Endometrial microvascular endothelial cells (primary cell): Measurements from ENCODE around the gene MED19. TPM values are rescaled to one million over a fixed set of nuclear protein-coding genes. Genes with fewer than 3 reads are reported as not detected.
"Not testable (repeated sequence)": the region's sequence is repeated elsewhere in the genome, so short reads cannot be mapped to it uniquely, and the experiment has no call there.

ENCODE experiments used
- in situ Hi-C: cut with HindIII; loops from 2 replicates; pipeline ENCODE4 v1.10.0; 2017; ENCODE audit warnings: low sequenced_read_pairs, low pct_unique_long_range_greater_than_20kb; ENCODE audit errors: inconsistent ontology term
- total RNA-seq: library from RNA; depleted of rRNA; stranded (reverse); fragments of >200 nt; gene quantifications from one replicate; pipeline ENCODE4 v1.2.3, GENCODE V29; 2015; ENCODE audit errors: inconsistent ontology term

The MED19 gene, protein sequence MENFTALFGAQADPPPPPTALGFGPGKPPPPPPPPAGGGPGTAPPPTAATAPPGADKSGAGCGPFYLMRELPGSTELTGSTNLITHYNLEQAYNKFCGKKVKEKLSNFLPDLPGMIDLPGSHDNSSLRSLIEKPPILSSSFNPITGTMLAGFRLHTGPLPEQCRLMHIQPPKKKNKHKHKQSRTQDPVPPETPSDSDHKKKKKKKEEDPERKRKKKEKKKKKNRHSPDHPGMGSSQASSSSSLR
- 17.7 TPM for total RNA-seq

DNA sequence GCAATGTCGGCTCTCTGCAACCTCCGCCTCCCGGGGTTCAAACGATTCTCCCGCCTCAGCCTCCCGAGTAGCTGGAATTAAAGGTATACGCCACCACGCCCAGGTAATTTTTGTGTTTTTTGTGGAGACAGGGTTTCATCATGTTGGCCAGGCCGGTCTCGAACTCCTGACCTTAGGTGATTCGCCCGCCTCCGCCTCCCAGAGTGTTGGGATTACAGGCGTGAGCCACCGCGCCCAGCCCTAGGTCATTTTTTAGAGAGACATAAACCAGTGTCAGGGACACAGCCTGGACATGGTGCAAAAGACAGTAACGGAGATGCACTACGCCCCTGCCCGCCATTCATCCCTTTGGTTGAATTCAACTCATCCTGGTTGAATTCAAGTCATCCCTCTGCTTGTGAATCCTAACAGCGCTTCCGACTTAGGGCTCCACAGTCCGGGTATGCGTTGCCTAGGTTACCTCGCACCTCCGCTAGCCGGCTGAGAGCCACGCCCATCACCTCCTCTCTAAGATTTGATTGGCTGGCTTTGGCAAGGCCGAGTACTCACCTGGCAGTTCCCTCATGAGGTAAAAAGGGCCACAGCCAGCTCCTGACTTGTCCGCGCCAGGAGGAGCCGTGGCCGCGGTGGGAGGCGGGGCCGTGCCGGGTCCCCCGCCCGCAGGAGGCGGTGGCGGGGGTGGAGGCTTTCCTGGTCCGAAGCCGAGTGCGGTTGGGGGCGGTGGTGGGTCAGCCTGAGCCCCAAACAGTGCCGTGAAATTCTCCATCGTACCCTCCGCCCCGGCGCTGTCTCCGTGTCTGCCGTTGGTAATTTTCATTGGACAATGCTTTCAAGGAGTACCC is at the start of gene MED19:
TSS of gene MED19 (minus strand) at position 802 of the 842 bp plus-strand sequence. CDS start at position 766, 36 bp downstream.
- in situ Hi-C loops: no loop called here

- in situ Hi-C loops: no loop called here
Observed at GRCh38 chr11:57758174-57758573, 46.2 kb upstream of the MED19 start.

DNA sequence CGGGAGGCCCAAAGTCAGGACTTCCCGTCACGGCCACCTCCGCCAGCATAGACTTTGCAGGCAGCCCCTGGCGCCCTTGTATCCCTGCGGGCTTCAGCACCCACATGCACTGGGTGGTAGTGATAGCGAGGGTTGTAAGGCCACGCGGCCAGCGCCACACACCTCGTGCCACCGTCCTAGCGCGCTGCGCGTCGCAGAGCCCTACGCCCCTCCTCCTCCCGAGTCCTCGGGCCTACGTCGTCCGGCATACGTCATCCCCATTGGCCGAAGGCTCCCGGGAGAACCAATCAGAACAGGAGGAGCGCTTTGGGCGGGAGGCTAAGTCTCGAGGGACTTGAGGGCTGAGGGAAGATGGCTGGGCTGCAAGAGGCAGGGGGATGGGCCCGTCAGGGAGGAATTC is 40.9 kb upstream of the MED19 start:
- in situ Hi-C loops: loop anchor here (5.0 kb wide), 1 partner anchor 49 kb away; no protein-coding TSS in a partner anchor

- in situ Hi-C loops: loop anchor here (5.0 kb wide), 1 partner anchor 51 kb away; no protein-coding TSS in a partner anchor
Observed at GRCh38 chr11:57751676-57752253, 39.8 kb upstream of the MED19 start, which contains the start of gene BTBD18. BTBD18 (minus strand) TSS chr11:57751819; CDS start chr11:57751188, 631 bp downstream.

DNA sequence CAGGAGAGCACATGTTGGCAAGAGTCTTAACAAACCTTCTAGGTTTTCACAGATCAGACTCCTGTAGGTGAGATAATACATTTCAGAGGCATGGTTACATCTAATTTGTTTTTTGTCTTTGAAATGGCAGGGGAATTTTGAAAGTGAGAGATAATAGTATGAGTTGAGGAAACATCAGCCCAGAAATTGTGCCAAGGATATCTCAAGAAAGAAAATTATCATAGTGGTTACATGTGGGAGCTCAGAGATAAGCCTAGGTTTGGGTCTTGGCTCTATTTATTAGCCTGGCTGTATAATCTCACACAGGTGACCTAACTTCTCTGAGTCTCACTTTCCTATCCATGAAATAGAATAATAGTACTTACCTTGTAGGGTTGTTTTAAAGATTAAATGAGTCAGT is 39.2 kb upstream of the MED19 start:
- in situ Hi-C loops: loop anchor here (5.0 kb wide), 1 partner anchor 51 kb away; no protein-coding TSS in a partner anchor

DNA sequence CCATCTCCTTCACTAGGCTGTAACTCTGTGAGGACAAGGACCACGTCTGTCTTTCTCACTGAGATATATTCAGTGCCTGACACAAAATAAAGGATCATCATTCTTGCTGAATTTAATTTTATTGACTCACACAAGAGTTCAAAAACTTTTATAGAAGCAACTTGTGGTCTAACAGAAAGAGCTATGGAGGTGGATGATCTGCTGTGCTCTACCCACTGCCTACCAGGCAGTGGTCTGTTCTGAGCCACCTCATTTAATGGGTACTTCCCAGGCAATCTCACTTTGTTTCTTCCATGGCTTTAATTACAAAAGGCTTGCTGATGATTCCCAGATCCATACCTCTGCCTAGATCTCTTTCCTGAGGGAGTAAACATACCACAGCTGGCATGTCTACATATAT is 34.9 kb upstream of the MED19 start:
- in situ Hi-C loops: no loop called here

DNA sequence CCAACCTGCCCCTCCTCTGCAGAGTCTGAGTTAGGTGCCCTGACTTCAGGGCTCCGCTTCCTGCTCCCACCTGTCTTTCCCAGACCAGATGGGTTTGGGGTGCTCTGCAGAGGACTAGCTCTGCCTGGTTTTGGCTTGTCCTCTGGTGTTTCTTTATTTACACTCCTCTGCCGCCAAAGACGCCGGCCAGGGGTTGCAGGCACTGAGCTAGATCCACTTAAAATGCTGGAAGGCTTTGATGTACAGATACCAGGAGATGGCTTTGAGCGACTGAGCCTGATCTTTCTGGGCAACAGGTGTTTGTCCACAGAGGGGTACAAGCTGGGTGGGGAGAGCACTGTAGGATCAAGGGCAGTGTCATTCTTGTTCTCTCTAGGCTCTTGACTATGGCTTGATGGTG is 33.2 kb upstream of the MED19 start:
- in situ Hi-C loops: no loop called here

- in situ Hi-C loops: no loop called here
Observed at GRCh38 chr11:57744357-57744756, 32.3 kb upstream of the MED19 start.

DNA sequence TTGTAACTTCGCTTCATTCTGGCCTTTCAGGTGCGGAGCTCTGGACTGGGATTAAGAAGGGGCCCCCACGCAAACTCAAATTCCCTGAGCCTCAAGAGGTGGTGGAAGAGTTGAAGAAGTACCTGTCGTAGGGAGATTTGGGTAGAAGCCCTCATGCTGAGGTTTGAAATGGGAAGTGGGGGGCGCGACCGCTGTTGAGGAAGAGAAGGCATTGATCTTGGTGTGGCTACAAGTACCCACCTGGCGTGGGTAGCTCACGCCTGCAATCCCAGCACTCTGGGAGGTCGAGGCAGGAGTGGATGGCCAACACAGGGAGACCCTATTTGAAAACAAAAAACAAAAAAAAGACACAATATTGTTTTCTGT is 30.1 kb upstream of the MED19 start:
- in situ Hi-C loops: no loop called here

GRCh38 chr11:57741132-57742086 is 29.4 kb upstream of the MED19 start, which contains the start of gene SELENOH:
SELENOH (plus strand) TSS chr11:57741491; CDS start chr11:57741596, 105 bp downstream.
- in situ Hi-C loops: no loop called here

DNA sequence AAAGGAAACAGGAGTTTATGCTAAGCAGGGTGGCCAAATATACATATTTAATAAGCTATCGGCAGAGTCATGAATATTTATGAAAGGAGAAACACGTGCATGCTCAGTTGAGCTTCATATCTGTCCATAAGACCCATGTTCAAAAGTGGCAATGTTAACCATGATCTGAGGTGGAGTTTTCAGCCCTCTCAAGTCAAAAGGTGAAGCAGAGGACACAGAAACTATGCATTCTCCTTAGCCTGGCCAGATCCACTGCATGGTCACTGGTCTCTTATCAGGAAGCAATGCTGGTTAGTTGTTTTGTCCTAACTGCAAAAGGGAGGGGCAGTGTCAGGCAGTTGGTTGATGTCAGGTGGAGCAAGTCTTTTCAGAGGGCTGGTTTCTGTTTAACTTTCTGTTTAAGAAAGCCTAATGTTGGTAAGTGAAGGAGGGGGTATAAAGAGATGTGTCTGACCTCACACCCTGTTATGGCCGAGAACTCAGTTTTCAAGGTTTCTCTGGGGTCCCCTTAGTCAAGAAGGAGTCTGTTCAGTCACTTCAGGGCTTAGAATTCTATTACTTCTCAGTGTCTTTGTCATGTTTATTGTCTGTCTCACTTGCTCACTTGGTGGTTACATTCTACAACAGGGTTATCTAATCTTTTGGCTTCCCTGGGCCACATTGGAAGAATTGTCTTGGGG is 23.7 kb upstream of the MED19 start:
- in situ Hi-C loops: no loop called here

GRCh38 chr11:57732661-57733060 is 20.6 kb upstream of the MED19 start:
- in situ Hi-C loops: no loop called here

DNA sequence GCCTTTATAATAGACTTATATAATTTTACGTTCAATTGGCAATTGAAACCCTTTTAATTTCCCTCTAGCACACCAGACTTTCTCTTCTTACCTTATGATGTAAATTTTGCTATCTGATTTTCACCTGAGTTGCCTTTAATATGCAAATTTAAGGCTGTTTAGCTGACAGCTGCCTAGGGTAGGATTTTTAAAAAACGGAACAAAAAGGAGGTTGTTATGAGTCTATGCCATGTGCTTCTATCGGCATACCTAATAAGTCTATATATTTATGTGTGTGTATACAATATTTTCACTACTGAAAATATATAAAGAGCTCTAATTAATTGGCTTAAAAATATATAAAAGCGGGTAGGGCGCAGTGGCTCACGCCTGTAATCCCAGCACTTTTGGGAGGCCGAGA is 17.5 kb upstream of the MED19 start:
- in situ Hi-C loops: no loop called here

DNA sequence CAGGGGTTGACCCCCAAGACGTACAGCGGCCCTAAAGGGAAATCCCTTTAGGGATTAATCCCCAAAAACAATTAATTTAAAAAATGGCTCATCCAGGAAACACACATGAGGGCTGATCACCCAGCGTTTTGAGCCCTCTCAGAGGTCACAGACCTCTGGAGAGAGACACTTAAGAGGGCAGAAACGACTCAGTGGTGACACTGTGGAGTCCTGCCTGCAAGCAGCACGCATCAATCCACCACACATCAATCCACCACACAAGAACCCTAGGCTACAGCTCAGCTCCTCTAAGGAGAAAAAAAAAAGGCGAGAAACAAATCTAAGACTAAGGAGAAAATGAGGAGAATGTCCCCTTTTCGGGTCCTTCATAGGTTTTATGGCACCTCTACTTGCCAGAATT is 16.8 kb upstream of the MED19 start:
- in situ Hi-C loops: no loop called here

GRCh38 chr11:57727185-57727584 is 15.2 kb upstream of the MED19 start:
- in situ Hi-C loops: no loop called here

GRCh38 chr11:57716726-57717125 is 4.7 kb upstream of the MED19 start:
- in situ Hi-C loops: not testable (repeated sequence)

GRCh38 chr11:57713835-57714234 is 1.8 kb upstream of the MED19 start:
- in situ Hi-C loops: no loop called here
